Upper lobe of left lung (tissue), 6 donors: ENCODE results near the gene RNASET2. TPM values are rescaled to one million over a fixed set of nuclear protein-coding genes. Genes with fewer than 3 reads are reported as not detected.

Source experiments
- ATAC-seq, 2 donors: fragments of 200-7000 bp; cut with Tn5 transposase; one replicate each; pipeline ENCODE4 v1.9.1; 2022; ENCODE audit warnings: mild to moderate bottlenecking in 2 of 2, moderate library complexity in 2 of 2; ENCODE audit not compliant: low FRiP score in 2 of 2
- DNase-seq, 2 donors: peaks; one replicate each; pipeline ENCODE4 v3.0.0-alpha.2; 2019 to 2020
- H3K27ac ChIP-seq, 4 donors: fragments of 200-600 bp; sonication (generic); one replicate each; pipeline ENCODE4 v1.5.1; 2016 to 2019
- H3K27me3 ChIP-seq, 4 donors: fragments of 200-600 bp; sonication (generic); one replicate each; pipeline ENCODE4 v1.5.1; 2017 to 2019
- H3K36me3 ChIP-seq, 4 donors: fragments of 200-600 bp; sonication (generic); one replicate each; pipeline ENCODE4 v1.5.1; 2016 to 2019
- H3K4me1 ChIP-seq, 4 donors: fragments of 200-600 bp; sonication (generic); one replicate each; pipeline ENCODE4 v1.5.1; 2018 to 2019
- H3K4me3 ChIP-seq, 4 donors: fragments of 200-600 bp; sonication (generic); one replicate each; pipeline ENCODE4 v1.5.1; 2017 to 2019; ENCODE audit warnings: mild to moderate bottlenecking in 2 of 4, moderate library complexity in 1 of 4
- H3K9me3 ChIP-seq, 4 donors: fragments of 200-600 bp; sonication (generic); one replicate each; pipeline ENCODE4 v1.5.1; 2018 to 2019
- EP300 ChIP-seq, 4 donors: sonication (generic); formaldehyde crosslinking; IDR thresholded peaks; one replicate each; pipeline ENCODE4 v1.5.1; 2017; ENCODE audit warnings: antibody characterized with exemption in 4 of 4, control low read depth in 2 of 4
- POLR2A ChIP-seq, 4 donors: fragments of 450-650 bp; IDR thresholded peaks; one replicate each; pipeline ENCODE4 v1.5.1; 2016 to 2017; ENCODE audit warnings: antibody characterized with exemption in 4 of 4, mild to moderate bottlenecking in 2 of 4
- POLR2AphosphoS5 ChIP-seq, 2 donors: sonication (generic); formaldehyde crosslinking; IDR thresholded peaks; one replicate each; pipeline ENCODE4 v1.5.1; 2017; ENCODE audit warnings: antibody characterized with exemption in 2 of 2
- WGBS, 2 donors: methylation state at CpG; one replicate each; pipeline ENCODE4 v1.1.5; 2017 to 2018; 5-methylcytosine and 5-hydroxymethylcytosine counted together
- total RNA-seq, 6 donors: library from RNA; depleted of rRNA in 4 of 6; stranded (reverse); fragments of >200 nt in 4 of 6; gene quantifications; one replicate each; pipeline versions ENCODE4 v1.1.0 to v1.2.1, GENCODE V29; 2016 to 2021
- TF ChIP-seq, protein P1 (sequence below), 6 experiments: fragments of 450-650 bp in 4 of 6; fragments of 200-600 bp in 2 of 6; sonication (generic) in 2 of 6; IDR thresholded peaks; one replicate each; pipeline ENCODE4 v1.5.1; 2016 to 2019; ENCODE audit warnings: antibody characterized with exemption in 6 of 6
- donor health status: DM: no; HTN: no; CAD: no; lungs with moderate emphysema.
- donor health status: DM: no; HTN: yes; CAD: no; lungs with severe emphysema.

Gene RNASET2
- total RNA-seq, 6 donors from 2014 or later: 66.4 to 131 (median 94.8) TPM

DNA sequence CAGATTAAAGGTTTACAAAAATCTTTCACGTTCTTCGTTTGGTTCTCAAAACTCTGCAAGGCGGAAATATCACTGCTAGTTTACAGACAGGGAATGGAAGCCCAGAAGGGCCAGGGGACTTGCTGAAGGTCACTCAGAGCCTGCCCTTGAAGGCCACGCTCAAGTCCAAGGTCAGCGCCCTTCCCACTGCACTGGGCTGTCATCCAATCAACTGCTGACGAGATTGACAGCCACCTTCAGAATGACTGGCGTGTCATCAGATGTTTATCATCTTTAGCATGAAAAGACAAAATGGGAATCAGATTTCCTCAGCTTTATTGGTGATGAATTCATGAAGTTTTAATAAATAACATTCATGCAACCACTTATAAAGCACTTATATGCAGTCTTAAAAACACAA is 16.5 kb downstream of the RNASET2 start:
- no peaks in the 10 kb centered on the region for H3K27me3 ChIP-seq
- no peak overlapping the region for H3K4me3 ChIP-seq
- DNase-seq (no peak), ATAC-seq (no peak)
- TF ChIP-seq POLR2A (IDR thresholded peaks at IDR 0.05) (no peak), EP300 (IDR thresholded peaks at IDR 0.05) (no peak)
- peaks cover 11 to 47% (median 17%) of the 10 kb centered on the region in 4 donors for H3K36me3 ChIP-seq
- H3K9me3 ChIP-seq: no peaks in the 10 kb centered on the region
- H3K27ac ChIP-seq: no peak overlapping the region
- WGBS, 2 donors: 90 to 91% methylated on average over 7 of the region's 7 CpGs
- H3K4me1 ChIP-seq: no peaks in the 10 kb centered on the region

DNA sequence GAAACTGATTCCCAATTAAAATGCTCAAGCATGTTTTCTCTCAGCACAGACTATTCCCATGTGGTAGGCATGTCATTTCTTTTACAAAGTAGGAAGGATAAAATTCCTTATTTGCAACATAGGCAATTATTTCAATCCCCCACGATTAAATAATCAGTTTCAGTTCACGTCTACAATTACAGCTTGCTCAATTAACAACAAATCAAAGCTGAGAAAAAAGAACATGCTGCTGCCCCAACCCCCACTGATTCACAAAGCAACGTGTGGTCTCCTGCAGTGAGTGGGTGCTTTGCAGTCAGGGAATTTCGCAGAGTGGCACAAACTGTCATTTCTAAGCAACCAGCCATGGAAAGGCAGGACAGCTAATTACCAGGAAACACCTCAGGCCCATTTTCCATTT is 17.0 kb downstream of the RNASET2 start:
- TF ChIP-seq POLR2A (IDR thresholded peaks at IDR 0.05): no peak
- TF ChIP-seq, protein P1, sequence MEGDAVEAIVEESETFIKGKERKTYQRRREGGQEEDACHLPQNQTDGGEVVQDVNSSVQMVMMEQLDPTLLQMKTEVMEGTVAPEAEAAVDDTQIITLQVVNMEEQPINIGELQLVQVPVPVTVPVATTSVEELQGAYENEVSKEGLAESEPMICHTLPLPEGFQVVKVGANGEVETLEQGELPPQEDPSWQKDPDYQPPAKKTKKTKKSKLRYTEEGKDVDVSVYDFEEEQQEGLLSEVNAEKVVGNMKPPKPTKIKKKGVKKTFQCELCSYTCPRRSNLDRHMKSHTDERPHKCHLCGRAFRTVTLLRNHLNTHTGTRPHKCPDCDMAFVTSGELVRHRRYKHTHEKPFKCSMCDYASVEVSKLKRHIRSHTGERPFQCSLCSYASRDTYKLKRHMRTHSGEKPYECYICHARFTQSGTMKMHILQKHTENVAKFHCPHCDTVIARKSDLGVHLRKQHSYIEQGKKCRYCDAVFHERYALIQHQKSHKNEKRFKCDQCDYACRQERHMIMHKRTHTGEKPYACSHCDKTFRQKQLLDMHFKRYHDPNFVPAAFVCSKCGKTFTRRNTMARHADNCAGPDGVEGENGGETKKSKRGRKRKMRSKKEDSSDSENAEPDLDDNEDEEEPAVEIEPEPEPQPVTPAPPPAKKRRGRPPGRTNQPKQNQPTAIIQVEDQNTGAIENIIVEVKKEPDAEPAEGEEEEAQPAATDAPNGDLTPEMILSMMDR (IDR thresholded peaks at IDR 0.05): no peak
- TF ChIP-seq EP300 (IDR thresholded peaks at IDR 0.05): no peak
- no peak for TF ChIP-seq POLR2AphosphoS5 (IDR thresholded peaks at IDR 0.05)
- Histone ChIP-seq H3K4me3 (no peak overlapping the region), H3K27me3 (no peaks in the 10 kb centered on the region), H3K27ac (no peak overlapping the region), H3K36me3 (peaks cover 11 to 52% (median 17%) of the 10 kb centered on the region in 4 donors), H3K9me3 (no peaks in the 10 kb centered on the region), H3K4me1 (no peaks in the 10 kb centered on the region)
- 78 to 91% methylated on average over 4 of the region's 4 CpGs for WGBS, 2 donors
- ATAC-seq: no peak
- no peak for DNase-seq

DNA sequence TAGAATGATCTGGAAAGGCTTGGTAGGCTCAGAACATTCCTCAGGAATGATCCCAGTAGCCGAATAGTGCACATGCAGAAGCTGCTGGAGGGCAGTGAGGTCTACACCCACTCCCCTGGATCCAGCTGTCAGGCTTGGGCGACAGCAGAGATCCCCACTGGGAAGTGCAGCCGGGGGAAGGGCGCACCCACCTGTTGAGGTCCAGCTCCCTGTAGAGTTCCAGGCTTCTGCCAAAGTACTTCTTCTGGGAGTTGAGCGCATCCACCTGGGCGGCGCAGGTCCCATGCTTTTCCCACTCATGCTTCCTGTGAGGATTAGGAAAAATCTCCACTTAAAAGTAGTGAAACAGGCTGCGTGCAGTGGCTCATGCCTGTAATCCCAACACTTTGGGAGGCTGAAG is 17.6 kb downstream of the RNASET2 start:
- Histone ChIP-seq H3K27me3 (no peaks in the 10 kb centered on the region), H3K4me1 (no peaks in the 10 kb centered on the region), H3K4me3 (no peak overlapping the region), H3K36me3 (peaks cover 11 to 58% (median 17%) of the 10 kb centered on the region in 4 donors), H3K27ac (no peak overlapping the region), H3K9me3 (no peaks in the 10 kb centered on the region)
- WGBS, 2 donors: 92 to 97% methylated on average over 2 to 8 of the region's 8 CpGs
- no peak for DNase-seq
- ATAC-seq: no peak
- TF ChIP-seq EP300 (IDR thresholded peaks at IDR 0.05) (no peak), POLR2AphosphoS5 (IDR thresholded peaks at IDR 0.05) (no peak), POLR2A (IDR thresholded peaks at IDR 0.05) (no peak)
- TF ChIP-seq, protein P1 (IDR thresholded peaks at IDR 0.05): no peak

DNA sequence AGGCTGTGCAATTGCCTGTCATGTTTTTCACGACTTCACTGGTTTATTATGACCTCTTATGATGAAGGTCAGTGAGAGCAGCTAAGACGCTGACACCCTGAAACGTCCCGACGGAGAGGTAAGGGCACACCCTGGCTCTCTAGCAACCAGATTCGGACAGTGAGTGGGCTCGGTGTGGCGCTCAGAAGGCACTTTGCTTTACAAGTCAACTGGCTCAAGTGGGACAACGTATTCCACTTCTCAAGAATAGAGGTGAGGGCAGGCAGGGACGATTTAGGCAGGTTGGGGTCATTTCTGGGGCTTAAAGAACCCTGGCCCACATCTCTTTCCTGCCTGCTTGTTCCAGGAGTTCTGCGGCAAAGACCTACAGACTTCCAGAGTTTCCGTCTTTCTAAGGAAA is 18.2 kb downstream of the RNASET2 start:
- TF ChIP-seq, protein P1 (IDR thresholded peaks at IDR 0.05): no peak
- TF ChIP-seq POLR2A (IDR thresholded peaks at IDR 0.05) (no peak), EP300 (IDR thresholded peaks at IDR 0.05) (no peak), POLR2AphosphoS5 (IDR thresholded peaks at IDR 0.05) (no peak)
- Histone ChIP-seq H3K27ac (no peak overlapping the region), H3K27me3 (no peaks in the 10 kb centered on the region), H3K4me1 (no peaks in the 10 kb centered on the region), H3K9me3 (no peaks in the 10 kb centered on the region), H3K4me3 (no peak overlapping the region), H3K36me3 (peaks cover 11 to 64% (median 17%) of the 10 kb centered on the region in 4 donors)
- ATAC-seq: no peak
- WGBS, 2 donors: 88 to 91% methylated on average over 12 of the region's 12 CpGs
- no peak for DNase-seq

DNA sequence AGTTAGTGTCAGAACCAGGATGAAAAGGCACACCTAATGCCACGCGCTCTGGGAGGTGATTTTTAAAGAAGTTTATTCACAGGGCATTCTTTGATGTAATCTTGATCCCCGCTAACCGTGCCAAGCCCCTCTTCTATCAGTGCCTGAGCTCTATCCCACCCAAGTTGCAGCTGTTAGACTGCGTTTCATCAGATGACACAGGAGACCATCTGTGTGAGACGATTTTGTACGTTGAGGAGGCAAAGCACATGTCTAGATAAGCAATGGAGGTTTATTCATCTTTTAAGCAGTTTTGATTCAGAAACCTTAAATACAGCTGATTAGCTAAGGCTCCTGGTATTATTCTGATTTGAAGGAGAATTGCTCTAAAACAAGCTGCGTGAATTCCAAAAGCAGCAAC is 18.6 kb downstream of the RNASET2 start:
- DNase-seq: no peak
- Histone ChIP-seq H3K9me3 (no peaks in the 10 kb centered on the region), H3K27me3 (no peaks in the 10 kb centered on the region), H3K36me3 (peaks cover 11 to 66% (median 17%) of the 10 kb centered on the region in 4 donors), H3K4me1 (no peaks in the 10 kb centered on the region), H3K27ac (no peak overlapping the region), H3K4me3 (no peak overlapping the region)
- 86 to 91% methylated on average over 8 of the region's 8 CpGs for WGBS, 2 donors
- TF ChIP-seq POLR2A (IDR thresholded peaks at IDR 0.05) (no peak), EP300 (IDR thresholded peaks at IDR 0.05) (no peak), POLR2AphosphoS5 (IDR thresholded peaks at IDR 0.05) (no peak)
- TF ChIP-seq, protein P1 (IDR thresholded peaks at IDR 0.05): no peak
- no peak for ATAC-seq
